Measurements from ENCODE around the gene OR5AU1.

The OR5AU1 gene

DNA sequence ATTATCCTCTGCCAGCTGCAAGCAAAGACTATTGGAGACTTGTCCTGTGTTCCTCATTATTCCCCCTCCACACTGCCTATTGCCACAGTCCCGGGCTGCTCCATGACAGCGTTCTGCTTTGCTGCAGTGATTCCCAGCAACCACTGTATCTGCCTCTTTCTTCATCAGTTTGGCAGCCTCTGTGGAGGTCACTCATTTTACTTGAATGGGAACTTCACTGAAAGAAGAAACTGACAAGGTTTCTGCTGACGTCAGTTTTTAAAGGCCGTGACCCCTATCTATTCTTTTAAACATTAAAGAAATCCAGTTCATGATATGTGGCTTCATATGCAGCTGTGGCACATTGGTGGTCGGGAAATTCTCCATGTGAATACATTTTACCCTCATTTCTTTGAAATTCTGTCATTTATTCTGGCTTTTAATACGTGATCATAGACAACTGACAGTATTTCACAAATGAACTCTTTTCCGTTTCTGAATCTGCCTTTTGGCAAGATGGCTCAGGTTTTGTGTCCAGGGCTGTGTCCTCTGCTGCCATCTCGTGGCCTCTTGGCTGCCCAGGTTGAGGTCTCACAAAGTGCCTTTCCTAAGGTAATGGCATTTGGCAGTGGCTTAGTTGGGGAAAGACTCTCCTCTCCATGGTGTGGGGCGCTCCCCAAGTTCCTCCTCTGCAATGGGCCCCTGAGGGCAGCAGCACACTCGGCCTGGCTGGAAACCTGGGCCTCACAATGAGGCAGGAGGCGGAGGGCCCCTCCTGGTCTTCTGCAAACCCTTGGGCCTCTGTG, 49.2 kb downstream of the OR5AU1 start:
- no peak for DNase-seq (ENCODE audit: low read depth, low spot score)

DNA sequence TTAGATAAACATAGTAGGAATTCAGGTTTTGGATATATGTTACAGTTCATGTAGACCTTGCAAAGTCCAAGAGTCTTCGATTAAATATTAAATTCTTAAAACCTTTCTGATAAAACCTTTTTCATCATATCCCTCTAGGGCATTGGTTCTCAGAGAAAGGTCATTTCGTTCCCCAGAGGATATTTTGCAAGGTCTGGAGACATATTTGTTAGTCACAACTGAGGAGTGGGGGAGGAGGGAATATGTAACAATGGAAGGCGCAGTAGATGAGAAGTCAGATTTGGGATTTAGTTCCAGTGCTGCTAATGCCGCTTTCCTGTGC, 49.7 kb downstream of the OR5AU1 start:
- no peak for DNase-seq (ENCODE audit: low read depth, low spot score)

DNA sequence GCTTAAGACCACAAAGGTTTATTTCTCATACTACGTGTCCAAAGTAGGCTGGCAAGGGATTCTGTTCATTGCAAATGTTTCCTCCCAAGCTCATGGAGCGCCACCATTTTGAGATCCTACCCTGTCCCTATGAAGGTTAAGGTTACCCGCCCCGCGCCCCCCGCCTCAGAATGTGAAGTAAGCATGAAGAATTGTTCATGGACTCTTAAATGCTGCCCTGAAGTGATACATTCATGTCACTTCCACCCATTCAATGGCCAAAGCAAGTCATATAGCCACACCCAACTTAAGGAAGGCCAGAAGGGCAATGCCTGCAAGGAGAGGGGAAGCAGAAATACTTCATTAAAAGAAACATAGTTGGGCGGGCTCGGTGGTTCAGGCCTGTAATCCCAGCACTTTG, 50.8 kb downstream of the OR5AU1 start:
- DNase-seq (ENCODE audit: low read depth, low spot score), result no peak
